Esophagus squamous epithelium (tissue), 4 donors: ENCODE measurements around the gene ZMYND10.

ENCODE experiments used
- CTCF ChIP-seq, 6 experiments: fragments of 450-650 bp in 4 of 6; fragments of 200-600 bp in 2 of 6; sonication (generic) in 2 of 6; IDR thresholded peaks; one replicate each; pipeline ENCODE4 v1.5.1; 2016 to 2019; ENCODE audit warnings: antibody characterized with exemption in 6 of 6, mild to moderate bottlenecking in 4 of 6, moderate library complexity in 4 of 6
- POLR2A ChIP-seq, 4 donors: fragments of 450-650 bp; IDR thresholded peaks; one replicate each; pipeline ENCODE4 v1.6.1; 2017; ENCODE audit warnings: antibody characterized with exemption in 4 of 4, mild to moderate bottlenecking in 4 of 4, moderate library complexity in 3 of 4

- TF ChIP-seq CTCF (IDR thresholded peaks at IDR 0.05): no peak
- TF ChIP-seq POLR2A (IDR thresholded peaks at IDR 0.05): no peak
Measured at GRCh38 chr3:50319894-50320625, 25.5 kb downstream of the ZMYND10 start.
